NOMO-1 (cell line): ENCODE measurements around the gene SRA1.

Source experiments
- DNase-seq, 2 experiments: peaks; one replicate each; lab custom pipeline; 2025; ENCODE audit not compliant: unreplicated experiment in 2 of 2; lab: John Stamatoyannopoulos, UW

Gene SRA1

DNA sequence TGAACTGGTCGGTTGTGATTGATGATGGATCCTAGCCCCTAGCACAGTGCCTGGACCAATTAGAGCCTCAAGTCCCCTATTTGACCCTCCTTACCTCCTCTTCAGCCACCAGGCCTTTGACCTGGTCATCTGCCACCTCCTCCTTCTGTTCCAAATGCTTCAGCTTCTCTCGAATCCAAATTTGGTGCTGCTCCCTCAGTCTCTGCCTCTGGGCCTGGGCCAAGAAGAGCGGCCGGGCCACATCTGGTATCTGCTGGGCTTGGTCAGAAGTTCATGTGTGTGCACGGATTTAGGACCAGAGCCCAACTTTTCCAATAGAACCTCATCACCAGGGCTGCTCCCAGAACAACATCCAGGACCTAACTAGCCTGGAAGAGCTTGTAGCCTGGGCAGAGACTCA is 13.8 kb upstream of the SRA1 start:
- DNase-seq: no peak

DNA sequence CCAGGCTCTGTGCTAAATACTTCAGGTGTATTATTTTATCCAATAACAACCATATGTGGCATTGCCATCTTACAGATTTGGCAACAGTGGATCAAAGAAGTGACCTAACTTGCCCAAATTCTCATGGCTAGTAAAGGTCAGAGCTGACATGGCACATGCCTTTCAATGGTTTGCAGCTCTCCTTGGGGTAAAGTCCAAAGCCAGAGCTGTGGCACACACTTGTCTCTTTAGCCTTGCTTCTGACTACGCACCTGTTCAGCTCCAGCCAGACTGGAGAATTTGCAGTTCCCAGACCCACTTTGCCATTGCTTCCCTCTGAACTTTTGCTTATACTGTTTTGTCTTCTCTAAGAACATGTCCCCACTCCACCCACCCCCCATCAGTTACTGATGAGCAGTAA is 13.2 kb upstream of the SRA1 start:
- DNase-seq: no peak

DNA sequence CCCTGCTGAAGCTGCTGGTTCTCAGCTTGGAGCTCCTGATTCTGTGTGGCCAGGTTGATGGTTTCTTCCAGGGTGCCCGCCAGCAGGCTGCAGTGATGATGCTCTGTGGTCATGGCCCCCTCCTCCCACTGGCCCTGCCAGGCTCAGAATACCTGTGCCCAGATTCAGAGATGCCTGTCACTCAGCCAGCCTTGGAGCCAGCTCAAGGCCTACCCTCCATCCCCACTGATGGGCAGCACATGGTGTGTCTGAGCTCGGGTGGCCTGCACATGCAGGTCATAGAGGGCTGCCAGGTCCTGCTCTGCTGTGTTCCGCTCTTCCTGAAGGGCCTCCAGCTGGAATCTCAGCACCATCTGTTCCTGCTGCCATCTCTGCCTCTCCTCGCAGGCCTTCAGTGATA is 12.8 kb upstream of the SRA1 start:
- DNase-seq: no peak

DNA sequence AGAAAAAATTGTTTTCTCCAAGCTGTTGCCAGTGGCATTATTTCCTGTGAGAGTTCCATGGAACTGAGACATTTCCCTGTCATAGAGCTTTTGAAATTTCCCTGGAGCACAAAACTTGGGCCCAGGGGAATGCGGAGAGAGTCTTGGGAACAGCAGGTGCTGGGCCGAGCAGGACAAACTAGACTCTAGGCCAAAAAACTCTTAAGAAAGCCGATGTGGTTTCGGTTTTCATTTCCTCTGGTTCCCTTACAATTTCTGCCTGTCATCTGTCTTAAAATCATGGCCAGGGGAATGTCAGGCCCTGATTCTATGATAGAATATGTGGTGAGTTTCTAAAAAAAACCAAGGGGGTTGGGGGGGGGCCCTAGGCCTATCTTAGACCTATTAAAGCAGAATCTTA is 11.9 kb upstream of the SRA1 start:
- DNase-seq: peak in 1 of 2 experiments; percentile 2

DNA sequence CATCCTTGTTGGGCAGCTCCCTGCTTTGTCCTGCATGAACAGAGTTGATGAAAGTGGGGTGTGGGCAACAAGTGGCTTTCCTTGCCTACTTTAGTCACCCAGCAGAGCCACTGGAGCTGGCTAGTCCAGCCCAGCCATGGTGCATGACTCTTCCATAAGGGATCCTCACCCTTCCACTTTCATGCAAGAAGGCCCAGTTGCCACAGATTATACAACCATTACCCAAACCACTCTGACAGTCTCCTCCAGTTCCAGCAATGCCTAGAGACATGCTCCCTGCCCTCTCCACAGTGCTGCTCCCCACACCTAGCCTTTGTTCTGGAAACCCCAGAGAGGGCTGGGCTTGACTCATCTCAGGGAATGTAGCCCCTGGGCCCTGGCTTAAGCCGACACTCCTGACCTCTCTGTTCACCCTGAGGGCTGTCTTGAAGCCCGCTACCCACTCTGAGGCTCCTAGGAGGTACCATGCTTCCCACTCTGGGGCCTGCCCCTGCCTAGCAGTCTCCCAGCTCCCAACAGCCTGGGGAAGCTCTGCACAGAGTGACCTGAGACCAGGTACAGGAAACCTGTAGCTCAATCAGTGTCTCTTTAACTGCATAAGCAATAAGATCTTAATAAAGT is 11.3 kb upstream of the SRA1 start:
- no peak for DNase-seq

DNA sequence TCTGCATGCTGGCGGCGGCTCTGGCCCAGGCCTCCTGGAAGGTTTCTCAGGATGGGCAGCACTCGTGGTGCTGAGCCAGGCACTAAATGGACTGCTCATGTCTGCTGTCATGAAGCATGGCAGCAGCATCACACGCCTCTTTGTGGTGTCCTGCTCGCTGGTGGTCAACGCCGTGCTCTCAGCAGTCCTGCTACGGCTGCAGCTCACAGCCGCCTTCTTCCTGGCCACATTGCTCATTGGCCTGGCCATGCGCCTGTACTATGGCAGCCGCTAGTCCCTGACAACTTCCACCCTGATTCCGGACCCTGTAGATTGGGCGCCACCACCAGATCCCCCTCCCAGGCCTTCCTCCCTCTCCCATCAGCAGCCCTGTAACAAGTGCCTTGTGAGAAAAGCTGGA is 10.6 kb upstream of the SRA1 start:
- DNase-seq: no peak

DNA sequence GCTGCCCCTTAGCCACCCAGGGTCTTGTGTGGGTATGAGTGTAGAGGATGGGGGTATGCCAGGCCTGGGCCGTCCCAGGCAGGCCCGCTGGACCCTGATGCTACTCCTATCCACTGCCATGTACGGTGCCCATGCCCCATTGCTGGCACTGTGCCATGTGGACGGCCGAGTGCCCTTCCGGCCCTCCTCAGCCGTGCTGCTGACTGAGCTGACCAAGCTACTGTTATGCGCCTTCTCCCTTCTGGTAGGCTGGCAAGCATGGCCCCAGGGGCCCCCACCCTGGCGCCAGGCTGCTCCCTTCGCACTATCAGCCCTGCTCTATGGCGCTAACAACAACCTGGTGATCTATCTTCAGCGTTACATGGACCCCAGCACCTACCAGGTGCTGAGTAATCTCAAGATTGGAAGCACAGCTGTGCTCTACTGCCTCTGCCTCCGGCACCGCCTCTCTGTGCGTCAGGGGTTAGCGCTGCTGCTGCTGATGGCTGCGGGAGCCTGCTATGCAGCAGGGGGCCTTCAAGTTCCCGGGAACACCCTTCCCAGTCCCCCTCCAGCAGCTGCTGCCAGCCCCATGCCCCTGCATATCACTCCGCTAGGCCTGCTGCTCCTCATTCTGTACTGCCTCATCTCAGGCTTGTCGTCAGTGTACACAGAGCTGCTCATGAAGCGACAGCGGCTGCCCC is 10.0 kb upstream of the SRA1 start:
- DNase-seq: no peak

DNA sequence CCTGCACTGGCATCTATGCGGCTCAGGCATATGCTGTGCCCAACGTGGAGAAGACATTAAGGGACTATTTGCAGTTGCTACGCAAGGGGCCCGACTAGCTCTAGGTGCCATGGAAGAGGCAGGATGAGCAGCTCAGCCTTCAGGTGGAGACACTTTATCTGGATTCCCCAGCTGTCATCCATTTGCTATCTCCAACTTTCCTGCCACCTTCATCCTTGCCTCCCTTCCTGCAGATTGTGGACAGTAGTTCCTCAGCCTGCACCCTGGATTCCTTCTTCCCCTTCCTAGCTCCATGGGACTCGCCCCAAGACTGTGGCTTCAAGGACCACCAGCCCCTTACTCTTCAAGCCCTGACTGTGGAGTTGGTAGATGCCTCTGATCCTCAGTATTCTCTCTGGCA is 9.4 kb upstream of the SRA1 start:
- DNase-seq: no peak

DNA sequence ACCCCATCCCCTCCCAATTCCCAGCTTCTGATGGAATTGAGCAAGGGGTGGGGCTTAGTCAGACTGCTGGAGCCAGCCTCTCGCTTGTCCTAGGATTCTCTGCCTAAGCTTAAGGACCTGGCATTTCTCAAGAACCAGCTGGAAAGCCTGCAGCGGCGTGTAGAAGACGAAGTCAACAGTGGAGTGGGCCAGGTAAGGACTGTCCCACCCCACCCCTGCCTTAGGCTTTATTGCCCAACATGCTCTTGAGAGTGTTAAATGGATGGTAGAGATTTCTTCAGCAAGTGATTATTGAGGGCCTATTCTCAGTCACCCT is 8.5 kb upstream of the SRA1 start:
- no peak for DNase-seq

DNA sequence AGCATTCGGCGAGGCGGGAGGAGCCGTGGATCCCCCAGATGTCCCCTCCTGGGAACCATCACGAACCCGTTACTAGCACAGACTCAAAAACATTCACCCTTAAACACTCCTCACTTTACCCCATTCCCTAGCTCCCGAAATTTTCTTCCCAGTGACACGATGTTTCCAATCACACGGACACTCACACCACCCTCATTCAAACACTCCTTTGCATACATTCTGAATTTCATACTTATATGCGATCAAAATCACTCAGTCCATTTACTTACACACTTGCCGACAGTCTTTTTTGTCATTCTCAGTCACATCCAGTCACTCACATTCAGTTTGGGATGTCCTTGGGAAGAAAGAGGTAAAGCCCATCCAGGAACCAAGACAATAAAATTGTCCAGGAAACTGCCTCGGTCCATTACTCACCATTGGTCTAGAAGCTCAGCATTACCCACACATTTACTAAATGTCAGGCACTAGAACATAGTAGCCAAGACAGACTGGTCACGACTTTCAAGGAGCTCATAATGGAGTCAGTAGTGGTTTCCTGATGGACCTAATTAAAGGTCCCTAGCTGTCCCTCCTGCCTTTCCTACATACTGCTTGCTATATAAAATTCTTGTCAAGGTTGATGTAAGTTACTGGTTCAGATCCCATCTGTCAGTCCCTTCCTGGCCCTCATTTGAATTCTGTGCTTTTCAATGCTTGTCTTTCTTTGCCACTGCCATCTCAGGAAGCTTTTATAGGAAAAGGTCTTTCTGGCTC is 7.9 kb upstream of the SRA1 start:
- no peak for DNase-seq

DNA sequence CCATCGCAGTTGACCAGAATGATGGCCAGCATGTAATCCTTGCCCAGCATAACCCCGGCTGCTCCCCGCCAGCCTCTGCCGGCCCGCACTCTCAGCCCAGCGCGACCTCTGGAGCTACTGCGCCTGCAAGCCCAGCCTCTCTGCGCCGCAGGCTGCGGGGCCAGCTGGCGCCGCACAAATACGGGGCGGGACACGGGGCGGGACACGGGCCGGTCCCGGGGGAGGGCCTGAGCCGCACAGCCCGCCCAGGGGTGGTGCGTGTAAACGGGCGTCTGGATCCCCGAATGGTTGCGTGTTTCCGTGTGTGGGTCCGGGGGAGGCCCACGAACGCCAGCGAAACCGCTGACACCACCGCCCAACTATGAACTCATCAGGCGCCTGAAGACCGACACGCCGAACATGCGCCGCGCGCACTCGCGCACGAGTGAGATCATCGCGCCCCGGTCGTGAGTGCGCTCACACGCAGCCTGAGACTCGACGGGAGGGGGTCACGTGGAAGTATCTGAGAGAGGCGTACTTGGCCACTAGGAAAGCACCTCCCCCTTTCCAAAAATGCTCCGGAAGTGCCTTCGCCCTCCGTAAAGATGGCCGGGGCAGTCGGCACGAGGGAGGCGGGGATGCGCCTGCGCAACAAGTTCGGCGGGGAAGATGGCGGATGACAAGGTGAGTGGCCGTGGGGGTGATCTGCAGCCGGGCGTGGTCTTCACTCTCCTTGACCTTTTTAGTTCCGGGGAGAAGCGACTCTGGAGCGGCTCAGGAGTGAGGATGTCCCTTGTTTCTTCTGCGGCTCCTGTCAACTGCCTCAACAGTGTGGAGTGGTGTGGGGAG is 7.1 kb upstream of the SRA1 start, which contains the start of the genes APBB3 and SLC35A4:
APBB3 (minus strand) TSS at position 403 of the 828 bp plus-strand sequence; CDS start at position 50, 353 bp downstream.
SLC35A4 (plus strand) TSS at position 633 of the 828 bp plus-strand sequence. CDS start 2,342 bp downstream, outside the sequence.
- peak; percentile 98 to 99 for DNase-seq

DNA sequence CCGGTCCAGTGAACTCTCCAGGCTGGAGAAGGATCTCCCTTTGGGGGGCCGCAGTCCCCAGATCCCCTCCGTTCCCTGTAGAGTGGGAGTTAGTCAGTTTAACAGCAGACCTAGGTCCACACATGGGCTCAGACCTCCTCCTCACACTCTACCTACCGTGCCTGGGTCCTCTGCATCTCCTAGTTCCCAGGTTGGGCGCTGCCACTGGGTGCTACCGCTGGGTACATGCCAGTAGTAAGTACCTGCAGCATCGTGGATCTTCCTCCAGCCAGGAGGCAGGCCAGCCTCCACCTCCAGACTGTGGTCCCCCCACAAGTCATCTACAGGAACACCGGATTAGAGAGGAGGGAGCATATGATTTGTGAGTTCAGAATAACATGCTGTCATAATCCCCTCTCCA is 6.3 kb upstream of the SRA1 start:
- DNase-seq: no peak

DNA sequence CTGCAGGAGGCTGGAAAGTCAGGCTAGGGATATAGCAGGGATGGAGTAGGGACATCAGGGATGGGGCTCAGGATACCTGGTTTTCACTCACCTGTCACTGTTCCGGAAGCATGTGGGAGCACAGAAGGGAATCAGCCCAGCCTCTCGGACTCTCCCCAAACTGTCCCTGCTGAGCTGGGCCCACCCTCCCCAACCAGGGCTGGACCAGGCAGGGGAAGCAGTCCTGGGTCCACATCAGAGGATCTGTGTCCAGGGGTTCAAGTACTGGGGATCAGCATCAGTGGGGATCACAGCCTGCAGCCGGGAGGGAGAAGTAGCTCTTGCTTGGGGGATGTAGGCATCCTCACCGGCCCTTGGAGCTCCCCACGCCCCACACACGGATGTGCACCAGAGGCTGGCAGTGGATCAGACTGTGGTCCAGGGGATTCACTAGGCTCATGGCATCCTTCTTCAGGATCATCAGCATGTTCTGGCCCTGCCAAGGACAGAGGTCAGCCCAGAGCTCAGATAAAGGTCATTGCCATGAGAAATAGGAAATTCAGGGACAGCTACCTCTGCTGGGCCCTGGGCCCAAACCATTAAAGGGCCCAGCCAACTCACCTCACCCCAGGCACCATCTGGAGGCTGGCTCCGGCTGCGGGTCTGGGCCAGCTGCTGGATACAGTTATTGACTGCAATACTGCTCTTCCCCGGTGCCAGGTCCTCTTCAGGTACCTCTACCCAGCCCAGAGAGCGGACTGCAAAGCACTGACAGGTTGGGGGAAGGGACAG is 4.7 kb upstream of the SRA1 start:
- DNase-seq: no peak

DNA sequence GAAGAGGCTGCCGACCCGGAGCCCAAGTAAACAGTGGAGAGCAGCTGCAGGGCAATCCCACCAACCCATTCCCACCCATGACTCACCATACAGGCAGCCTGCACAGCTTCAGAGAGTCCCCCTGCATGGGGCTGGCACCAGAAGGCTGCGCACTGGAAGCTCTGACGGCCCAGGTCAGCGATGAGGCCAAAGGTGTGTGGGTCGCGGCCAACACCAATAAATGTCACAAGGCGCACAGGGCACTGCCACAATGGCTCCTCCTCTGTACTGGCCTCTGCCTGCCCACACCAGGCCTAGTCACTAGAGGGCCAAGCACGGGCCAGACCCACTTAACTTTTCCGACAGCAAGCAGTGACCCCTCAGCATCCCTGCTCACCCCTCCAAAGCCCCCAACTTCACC is 3.0 kb upstream of the SRA1 start:
- DNase-seq: no peak

DNA sequence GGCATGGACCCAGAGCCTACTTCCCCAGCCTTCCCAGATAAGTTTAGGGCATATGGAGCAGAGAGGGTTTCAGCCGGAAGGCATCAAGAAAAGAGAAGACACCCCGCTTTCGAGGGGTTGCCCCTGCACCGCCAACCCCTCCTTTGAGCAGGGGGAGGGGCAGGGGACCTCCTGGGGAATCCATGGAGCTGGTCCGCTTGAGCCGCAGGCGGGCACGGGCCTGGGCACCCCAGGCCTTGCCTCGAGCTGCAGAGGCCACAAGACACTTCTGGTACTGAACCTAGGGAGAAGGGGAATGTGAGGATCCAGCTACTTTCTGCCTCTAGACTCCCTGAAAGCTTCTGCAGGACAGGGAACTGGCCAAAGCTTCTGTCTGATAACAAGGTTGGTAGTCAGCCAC is 1.3 kb upstream of the SRA1 start:
- DNase-seq: no peak

DNA sequence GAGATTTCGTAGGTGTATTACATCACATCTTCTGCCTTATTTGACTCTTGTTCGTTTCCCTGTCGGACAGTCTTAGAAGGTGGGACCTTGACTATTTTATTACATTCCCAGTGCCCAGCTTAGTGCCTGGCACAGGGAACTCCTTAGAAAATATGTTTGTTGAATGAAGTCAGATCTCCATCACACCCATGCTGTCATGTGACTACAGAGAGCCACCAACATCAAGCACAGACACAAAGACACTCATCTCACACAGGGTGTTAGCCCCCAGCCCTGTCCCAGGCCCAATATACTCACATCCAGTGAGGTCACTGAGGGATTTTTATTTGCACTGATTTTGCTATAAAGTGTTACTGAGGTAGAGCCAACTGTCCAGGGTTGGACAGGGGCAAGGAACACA is 692 bp upstream of the SRA1 start:
- DNase-seq: no peak

DNA sequence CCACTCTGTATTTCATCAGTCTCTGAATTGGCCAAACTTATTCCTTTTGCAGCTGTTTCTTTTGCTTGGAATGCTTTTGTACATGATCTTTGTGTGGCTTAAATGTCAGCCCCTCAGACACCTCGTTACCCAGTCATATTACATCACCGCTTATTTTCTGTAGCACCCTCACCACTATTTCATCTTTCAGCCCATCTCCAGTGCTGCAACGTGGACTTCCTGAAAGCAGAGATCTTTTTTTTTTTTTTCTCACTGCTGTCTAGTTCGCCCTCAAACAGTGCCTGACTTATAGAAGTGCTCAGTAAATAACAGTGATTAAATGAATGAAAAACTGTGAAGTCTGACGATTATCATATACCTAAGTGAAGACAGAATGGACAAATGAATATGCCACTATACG is 835 bp downstream of the SRA1 start:
- DNase-seq: peak in 1 of 2 experiments; percentile 48

DNA sequence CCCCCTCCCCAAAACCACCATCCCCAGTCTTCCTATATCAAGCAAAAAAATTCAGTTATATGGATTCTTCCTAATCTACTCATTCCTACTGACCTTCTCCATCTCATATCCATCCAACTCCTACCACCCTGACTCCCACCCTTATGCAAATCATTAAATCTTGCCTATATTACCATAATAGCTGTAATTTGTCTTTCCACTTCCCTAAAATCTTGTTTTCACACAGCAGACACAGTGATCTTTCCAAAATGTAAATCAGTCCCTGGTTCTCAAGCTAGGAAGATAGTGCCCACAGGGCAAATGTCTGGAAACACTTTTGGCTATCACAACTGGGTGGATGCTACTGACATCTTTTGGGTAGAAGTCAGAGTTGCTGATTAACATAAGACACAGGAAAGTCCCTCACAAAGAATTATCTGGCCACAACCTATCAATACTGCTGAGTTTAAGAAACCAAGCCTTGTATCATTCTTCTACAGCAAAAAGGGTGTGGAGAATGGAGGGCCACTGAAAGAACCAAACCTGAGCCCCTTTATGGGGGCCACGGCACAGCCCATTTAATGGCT is 1.4 kb downstream of the SRA1 start:
- DNase-seq: peak in 1 of 2 experiments; percentile 32

DNA sequence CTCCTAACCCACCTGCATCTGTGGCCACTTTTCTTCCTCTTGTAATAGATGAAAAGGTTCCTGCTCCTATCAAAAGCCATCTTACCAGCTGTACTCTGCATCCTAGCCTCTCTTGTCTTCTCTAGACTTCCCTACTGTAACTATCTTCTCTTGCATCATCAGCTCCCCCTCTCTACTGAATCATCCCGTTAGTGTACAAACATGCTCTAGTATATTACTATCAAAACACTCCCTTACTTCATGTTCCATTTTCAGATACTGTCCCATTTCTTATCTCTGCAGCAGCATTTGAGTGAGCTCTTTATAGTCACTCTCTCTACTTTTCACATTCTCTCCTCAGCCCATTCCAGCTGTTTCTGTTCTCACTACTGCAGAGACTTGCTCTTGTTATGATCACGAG is 2.8 kb downstream of the SRA1 start:
- peak in 1 of 2 experiments; percentile 61 for DNase-seq

DNA sequence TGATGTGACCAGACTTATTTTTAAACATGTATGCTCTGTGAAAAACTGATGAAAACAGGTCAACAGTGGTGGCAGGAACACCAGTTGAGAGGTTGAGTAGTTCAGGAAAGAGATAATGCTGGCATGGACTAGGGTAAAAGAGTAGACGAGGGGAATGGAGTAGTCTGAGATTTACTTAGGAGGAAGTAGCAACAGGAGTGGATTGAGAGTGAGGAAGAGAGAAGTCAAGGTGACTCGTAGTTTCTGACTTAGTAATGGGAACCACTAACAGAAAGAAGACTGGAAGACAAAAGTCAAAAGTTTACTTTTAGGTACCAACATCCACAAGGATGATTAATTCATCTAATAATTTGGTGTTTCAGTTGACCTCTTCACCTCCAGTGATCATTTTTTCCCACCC is 3.6 kb downstream of the SRA1 start:
- DNase-seq: peak in 1 of 2 experiments; percentile 33
